GM21825 (cell line): ENCODE results near the gene SYNDIG1.

Source experiments
- ATAC-seq: cut with Tn5 transposase; IDR thresholded peaks from one replicate; pipeline ENCODE4 v1.9.1; 2021; ENCODE audit warnings: mild to moderate bottlenecking, moderate library complexity; ENCODE audit not compliant: unreplicated experiment

Gene SYNDIG1

GRCh38 chr20:24469116-24469893 lies at the start of gene SYNDIG1:
Gene SYNDIG1, plus strand, starts transcription at chr20:24469629. Its CDS starts 73,469 bp downstream, at chr20:24543098.
- ATAC-seq, result no peak

- ATAC-seq, result no peak
Observed at GRCh38 chr20:24419786-24420185, 49.6 kb upstream of the SYNDIG1 start.

GRCh38 chr20:24420567-24420966 lies 48.9 kb upstream of the SYNDIG1 start:
- ATAC-seq, result no peak

GRCh38 chr20:24421071-24421470 lies 48.4 kb upstream of the SYNDIG1 start:
- ATAC-seq, result no peak

- no peak for ATAC-seq
Observed at GRCh38 chr20:24422091-24422760, 47.2 kb upstream of the SYNDIG1 start.

GRCh38 chr20:24423390-24424313 lies 45.8 kb upstream of the SYNDIG1 start:
- ATAC-seq, result no peak

- ATAC-seq, result no peak
Observed at GRCh38 chr20:24425523-24426135, 43.8 kb upstream of the SYNDIG1 start.

GRCh38 chr20:24431279-24432045 lies 38.0 kb upstream of the SYNDIG1 start:
- no peak for ATAC-seq

- ATAC-seq, result no peak
Observed at GRCh38 chr20:24432046-24432442, 37.4 kb upstream of the SYNDIG1 start.

- no peak for ATAC-seq
Observed at GRCh38 chr20:24436160-24436559, 33.3 kb upstream of the SYNDIG1 start.

GRCh38 chr20:24437196-24438082 lies 32.0 kb upstream of the SYNDIG1 start:
- ATAC-seq, result no peak

GRCh38 chr20:24438331-24438730 lies 31.1 kb upstream of the SYNDIG1 start:
- ATAC-seq, result no peak

GRCh38 chr20:24439737-24440387 lies 29.6 kb upstream of the SYNDIG1 start:
- ATAC-seq, result no peak

GRCh38 chr20:24441661-24442060 lies 27.8 kb upstream of the SYNDIG1 start:
- no peak for ATAC-seq

- ATAC-seq, result no peak
Observed at GRCh38 chr20:24442909-24443308, 26.5 kb upstream of the SYNDIG1 start.

GRCh38 chr20:24443436-24443835 lies 26.0 kb upstream of the SYNDIG1 start:
- ATAC-seq, result no peak

GRCh38 chr20:24444526-24445190 lies 24.8 kb upstream of the SYNDIG1 start:
- ATAC-seq, result no peak

GRCh38 chr20:24445510-24446170 lies 23.8 kb upstream of the SYNDIG1 start:
- no peak for ATAC-seq
